ENCODE results near the gene HSPA6.
A peak's percentile ranks its signal among the peaks of the same experiment; 100 is the strongest.
"Not testable (repeated sequence)": the region's sequence is repeated elsewhere in the genome, so short reads cannot be mapped to it uniquely, and the experiment has no call there.

The HSPA6 gene

DNA sequence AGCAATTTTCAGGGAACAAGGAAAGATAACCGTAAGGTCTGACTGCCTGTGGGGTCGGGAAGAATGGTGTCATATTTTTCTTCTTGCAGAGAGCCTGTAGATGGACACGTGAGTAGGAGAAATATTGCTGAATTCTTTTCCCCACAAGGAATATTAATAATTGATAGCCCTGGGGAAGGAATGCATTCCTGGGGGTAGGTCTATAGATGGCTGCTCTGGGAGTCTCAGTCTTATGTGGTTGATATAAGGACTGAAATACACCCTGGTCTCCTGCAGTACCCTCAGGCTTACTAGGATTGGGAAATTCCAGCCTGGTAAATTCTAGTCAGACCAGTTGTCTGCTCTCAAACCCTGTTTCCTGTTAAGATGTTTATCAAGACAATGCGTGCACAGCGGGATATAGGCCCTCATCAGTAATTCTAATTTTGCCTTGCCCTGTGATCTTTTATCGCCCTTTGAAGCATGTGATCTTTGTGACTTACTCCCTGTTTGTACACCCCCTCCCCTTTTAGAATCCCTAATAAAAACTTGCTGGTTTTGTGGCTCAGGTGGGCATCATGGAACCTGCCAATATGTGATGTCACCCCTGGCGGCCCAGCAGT is 12.8 kb downstream of the HSPA6 start:
- peaks cover 18 to 29% of the 10 kb centered on the region in 2 donors for H3K4me1 Mint-ChIP-seq
- H3K27ac Mint-ChIP-seq; DNase-seq; H3K4me3 Mint-ChIP-seq; ATAC-seq (replicated peaks); H3K9me3 Mint-ChIP-seq; H3K27me3 Mint-ChIP-seq; H3K36me3 Mint-ChIP-seq: not testable (repeated sequence)

DNA sequence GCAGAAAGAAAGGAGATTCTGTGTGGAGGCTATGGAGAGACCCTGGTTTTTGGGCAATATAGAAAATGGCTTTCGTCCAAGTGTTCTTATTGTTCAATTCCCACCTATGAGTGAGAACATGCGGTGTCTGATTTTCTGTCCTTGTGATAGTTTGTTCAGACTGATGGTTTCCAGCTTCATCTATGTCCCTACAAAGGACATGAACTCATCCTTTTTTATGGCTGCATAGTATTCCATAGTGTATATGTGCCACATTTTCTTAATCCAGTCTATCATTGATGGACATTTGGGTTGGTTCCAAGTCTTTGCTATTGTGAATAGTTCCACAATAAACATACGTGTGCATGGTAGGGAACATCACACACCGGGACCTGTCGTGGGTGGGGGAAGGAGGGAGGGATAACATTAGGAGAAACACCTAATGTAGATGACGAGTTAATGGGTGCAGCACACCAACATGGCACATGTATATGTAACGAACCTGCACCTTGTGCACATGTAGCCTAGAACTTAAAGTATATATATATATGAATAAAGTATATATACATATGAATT is 14.7 kb downstream of the HSPA6 start:
- H3K27ac Mint-ChIP-seq; H3K27me3 Mint-ChIP-seq; ATAC-seq (replicated peaks); H3K9me3 Mint-ChIP-seq; H3K36me3 Mint-ChIP-seq; DNase-seq: not testable (repeated sequence)
- H3K4me3 Mint-ChIP-seq: peak overlapping the region in 1 of 2 donors; percentile 17
- H3K4me1 Mint-ChIP-seq: peaks cover 22 to 37% of the 10 kb centered on the region in 2 donors

DNA sequence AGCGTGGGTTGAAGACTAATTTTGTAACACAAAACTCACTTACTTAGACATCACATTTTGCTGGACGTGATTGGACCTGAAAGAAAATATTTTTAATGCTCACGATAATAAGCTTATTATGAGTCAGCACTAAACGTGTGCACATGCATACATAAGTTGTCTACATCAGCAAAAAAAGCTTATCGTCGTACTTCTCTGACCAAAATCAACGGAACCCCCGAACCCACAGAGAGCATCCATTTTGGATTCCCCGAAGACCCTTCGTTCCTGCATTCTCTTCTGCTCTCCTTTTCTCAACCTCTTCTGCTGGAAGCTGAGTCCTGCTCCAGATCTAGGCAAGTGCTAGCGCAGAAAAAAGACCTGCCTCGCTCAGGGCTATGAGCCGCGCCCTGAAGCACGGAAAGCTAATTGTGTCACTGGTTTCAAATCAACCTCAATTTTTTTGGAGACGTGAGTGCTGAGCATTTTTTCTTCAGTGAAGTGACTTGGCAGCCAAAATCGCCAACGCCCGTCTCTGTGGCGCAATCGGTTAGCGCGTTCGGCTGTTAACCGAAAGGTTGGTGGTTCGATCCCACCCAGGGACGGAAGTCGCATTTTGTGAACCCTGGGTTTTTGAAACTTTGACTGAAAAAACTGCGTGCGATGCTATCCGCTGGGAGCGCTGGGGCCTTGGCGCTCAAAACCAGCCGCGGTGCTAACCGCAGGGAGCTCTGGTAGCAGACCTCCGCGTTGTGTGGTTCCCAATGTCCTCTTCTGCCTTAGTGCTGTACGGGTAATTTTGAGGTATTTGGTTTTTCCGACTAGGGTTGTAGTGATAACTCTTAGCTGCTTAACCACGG is 15.6 kb downstream of the HSPA6 start:
- ATAC-seq (replicated peaks) (peak; percentile 78 to 82), DNase-seq (peak; percentile 87)
- H3K27ac Mint-ChIP-seq: peak overlapping the region; percentile 99
- peak overlapping the region; percentile 94 to 98 for H3K4me3 Mint-ChIP-seq
- not testable (repeated sequence) for H3K27me3 Mint-ChIP-seq, H3K9me3 Mint-ChIP-seq, H3K36me3 Mint-ChIP-seq
- peaks cover 25 to 40% of the 10 kb centered on the region in 2 donors for H3K4me1 Mint-ChIP-seq

DNA sequence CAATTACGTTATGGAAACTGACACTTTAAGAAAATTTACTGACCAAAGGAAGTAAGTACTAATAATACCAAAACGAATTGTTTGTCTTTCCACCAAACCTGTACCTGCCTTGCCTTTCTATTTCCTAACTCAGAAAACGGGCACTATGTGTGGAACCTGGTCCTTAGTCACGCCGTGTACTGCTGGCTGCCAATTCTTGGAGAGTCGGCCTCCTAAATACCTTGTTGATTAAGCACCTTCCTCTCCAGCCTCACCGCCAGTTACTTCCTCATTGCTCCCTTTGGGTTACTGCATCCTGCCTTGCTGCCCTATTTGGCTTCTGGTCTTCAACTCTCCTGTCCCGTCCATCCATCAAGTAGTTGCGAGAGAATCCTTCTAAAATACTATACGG is 16.2 kb downstream of the HSPA6 start:
- peaks cover 29 to 45% of the 10 kb centered on the region in 2 donors for H3K4me1 Mint-ChIP-seq
- ATAC-seq (replicated peaks) (peak; percentile 45 to 46), DNase-seq (peak; percentile 27)
- not testable (repeated sequence) for H3K36me3 Mint-ChIP-seq, H3K27me3 Mint-ChIP-seq, H3K9me3 Mint-ChIP-seq
- H3K4me3 Mint-ChIP-seq: peak overlapping the region; percentile 94 to 98
- peak overlapping the region; percentile 99 for H3K27ac Mint-ChIP-seq

DNA sequence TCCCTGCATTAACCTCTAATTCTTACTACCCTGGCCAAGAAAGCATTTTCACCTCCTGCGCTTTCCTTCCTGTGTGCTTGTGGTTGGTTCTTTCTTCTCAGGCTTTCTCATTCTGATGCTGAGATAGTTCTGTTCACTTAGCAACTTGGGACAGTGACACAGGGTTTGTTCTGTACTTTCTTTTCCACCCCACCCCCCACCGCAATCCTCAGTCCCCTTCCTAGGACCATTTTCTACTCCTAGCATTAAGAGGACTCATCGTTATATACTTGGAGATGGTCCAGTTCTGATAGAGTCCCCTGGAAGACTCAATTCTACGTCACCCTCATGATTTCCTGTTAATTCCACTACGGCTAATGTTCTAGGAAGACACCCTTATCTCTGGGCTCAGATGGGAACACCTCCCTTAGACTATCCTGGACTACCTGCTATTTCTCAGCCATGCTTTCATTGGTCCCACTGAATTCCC is 17.8 kb downstream of the HSPA6 start:
- not testable (repeated sequence) for H3K27ac Mint-ChIP-seq

DNA sequence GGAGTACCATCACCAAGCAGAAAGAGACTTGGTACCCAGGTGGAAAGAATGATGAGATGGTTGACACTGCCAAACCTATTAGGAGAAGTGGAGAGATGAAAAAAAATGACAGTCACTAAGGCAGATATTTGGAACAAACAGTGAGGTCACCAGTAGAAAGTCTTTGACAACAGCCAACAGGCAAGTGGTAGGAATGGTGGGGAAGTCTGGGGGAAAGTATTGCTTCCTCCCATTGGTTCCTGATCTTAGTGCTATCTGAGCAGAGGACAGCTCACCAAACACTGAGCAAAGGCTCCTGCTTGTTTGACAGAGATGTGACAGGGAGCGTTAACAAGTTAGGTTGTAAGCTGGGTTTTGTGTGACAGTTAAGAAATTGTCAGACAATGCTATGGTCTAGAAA is 18.8 kb downstream of the HSPA6 start:
- not testable (repeated sequence) for ATAC-seq (replicated peaks); H3K27ac Mint-ChIP-seq; H3K4me3 Mint-ChIP-seq; H3K36me3 Mint-ChIP-seq; H3K27me3 Mint-ChIP-seq; H3K9me3 Mint-ChIP-seq; DNase-seq
- peaks cover 29 to 45% of the 10 kb centered on the region in 2 donors for H3K4me1 Mint-ChIP-seq

More for the DNA sequence above, 17.8 kb downstream of the HSPA6 start:
- not testable (repeated sequence) for H3K9me3 Mint-ChIP-seq, H3K27me3 Mint-ChIP-seq, H3K36me3 Mint-ChIP-seq, H3K4me3 Mint-ChIP-seq
- ATAC-seq (replicated peaks): peak; percentile 12 to 58
- H3K4me1 Mint-ChIP-seq: peaks cover 29 to 45% of the 10 kb centered on the region in 2 donors
- peak; percentile 57 for DNase-seq

DNA sequence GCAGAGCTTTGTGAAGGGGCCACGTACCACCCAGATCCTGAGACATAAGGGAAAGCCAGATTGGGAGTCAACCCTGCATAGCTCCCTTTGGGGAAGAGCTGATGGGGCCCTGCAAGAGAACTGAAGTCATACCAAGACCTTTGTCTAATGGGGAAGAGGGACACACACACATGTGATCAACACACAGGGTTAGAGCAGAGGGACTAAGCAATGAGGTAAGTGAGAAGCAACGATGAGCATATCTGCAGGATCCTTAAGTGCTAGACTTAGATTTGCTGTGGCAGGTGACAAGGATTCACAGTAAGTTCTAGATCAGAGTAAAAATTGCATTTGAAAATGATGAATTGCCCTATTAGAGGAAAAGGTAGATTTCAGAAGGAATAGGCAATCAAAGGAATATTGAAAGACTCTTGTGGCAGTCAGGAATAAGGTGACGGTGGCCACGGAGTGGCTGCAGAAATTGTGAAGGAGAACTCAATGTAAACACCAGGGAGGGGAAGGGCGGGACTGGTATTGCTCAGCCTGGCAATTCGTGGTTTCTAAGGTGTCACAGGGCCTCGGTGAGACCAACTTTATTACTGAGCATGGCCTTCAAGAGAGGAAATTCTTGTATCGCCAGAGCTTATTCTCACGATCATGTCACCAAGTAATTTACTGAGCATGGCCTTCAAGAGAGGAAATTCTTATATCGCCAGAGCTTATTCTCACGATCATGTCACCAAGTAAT is 20.8 kb downstream of the HSPA6 start:
- peak; percentile 28 to 68 for ATAC-seq (replicated peaks)
- not testable (repeated sequence) for DNase-seq, H3K27me3 Mint-ChIP-seq

DNA sequence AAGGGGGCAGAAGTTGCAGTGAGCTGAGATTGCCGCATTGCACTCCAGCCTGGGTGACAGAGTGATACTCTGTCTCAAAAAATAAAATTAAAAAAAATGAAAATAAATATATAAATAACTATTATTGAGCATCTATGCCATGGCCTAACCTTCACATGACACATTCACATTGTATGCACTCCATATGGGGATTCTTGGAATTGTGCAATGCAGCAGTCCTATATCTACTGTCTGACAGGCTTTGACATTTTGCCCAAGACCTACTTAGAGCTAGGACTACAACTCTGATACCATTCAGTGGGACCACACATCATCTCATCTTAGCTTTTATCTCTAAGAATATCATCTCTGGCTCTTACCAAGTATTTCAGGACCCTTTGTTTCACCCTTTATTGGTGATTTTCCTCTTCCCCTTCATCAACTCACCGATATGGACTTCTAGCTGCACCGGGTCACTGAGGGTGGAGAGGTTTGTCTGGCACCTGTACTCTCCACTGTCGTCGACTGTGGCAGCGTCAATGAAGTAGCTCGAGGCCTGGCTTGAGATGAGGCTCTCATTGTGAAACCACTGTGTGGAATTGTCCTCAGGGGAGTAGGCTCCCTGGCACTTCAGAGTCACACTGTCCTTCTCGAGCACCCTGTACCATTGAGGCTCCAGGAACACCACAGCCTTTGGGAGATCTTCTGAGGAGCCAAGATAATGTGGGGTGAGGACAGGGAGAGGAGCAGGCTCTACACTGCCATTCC is 23.8 kb downstream of the HSPA6 start:
- H3K4me1 Mint-ChIP-seq: peaks cover 7 to 13% of the 10 kb centered on the region in 2 donors
- H3K27me3 Mint-ChIP-seq; DNase-seq; ATAC-seq (replicated peaks); H3K4me3 Mint-ChIP-seq; H3K27ac Mint-ChIP-seq; H3K9me3 Mint-ChIP-seq; H3K36me3 Mint-ChIP-seq: not testable (repeated sequence)

More for the DNA sequence above, 20.8 kb downstream of the HSPA6 start:
- H3K4me3 Mint-ChIP-seq, H3K36me3 Mint-ChIP-seq, H3K9me3 Mint-ChIP-seq, H3K27ac Mint-ChIP-seq: not testable (repeated sequence)
- H3K4me1 Mint-ChIP-seq: peaks cover 24 to 39% of the 10 kb centered on the region in 2 donors

DNA sequence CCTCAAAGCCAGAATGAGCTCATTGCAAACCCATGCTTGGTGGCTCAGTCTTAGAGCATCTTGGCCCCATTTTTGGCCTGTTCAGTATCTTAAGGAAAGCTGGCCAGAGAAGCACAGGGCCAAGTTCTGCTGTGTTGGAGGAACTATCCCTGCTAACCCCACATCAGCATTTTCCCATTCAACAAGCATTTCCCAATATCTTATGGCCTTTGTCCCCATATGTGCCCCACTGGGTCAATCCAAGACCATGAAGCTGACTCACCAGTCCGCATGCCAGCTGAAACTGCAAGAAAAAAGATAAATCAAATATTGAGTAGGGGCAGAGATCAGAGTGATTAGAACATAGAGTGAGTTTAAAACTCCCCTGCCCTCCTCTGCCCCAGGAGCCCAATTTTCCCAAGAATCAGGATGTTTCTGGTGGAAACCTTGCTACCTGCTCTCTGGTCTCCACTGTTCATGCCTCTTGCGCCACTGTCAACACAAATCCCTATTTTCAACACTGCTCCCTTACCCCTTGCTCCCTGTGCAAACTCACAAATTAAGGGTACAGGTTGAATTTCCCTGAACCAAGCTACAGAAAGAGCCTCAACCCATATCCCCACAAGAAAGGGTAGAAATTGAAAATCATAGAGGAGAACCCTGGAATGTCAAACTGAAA is 24.5 kb downstream of the HSPA6 start:
- H3K27ac Mint-ChIP-seq; H3K4me3 Mint-ChIP-seq; H3K36me3 Mint-ChIP-seq; H3K27me3 Mint-ChIP-seq; H3K4me1 Mint-ChIP-seq; DNase-seq; ATAC-seq (replicated peaks); H3K9me3 Mint-ChIP-seq: not testable (repeated sequence)

DNA sequence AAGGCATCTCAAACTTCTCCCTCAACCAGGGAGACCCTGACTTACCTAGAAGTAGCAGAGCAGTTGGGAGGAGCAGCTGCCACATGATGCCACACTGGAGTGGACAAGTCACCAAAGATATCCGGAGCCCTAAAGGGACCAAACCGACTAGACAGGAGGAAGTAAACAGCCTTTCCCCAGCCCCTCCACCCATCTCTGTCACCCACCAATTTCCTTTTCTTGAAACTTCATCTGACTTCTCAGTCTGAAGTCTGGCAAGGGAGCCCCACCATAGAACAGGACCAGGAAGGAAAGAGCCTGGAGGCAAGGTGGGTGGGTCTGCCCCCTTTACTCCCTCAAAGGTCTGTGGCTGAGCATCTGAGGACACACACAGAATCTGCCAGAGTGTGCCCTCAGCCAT is 25.3 kb downstream of the HSPA6 start, which contains the start of gene FCGR3A:
FCGR3A (minus strand) TSS at position 167 of the 400 bp plus-strand sequence; CDS start at position 85, 82 bp downstream.
- H3K27ac Mint-ChIP-seq: no peak within 1 kb of the TSS
- no peaks in the 10 kb centered on the region for H3K36me3 Mint-ChIP-seq
- H3K27me3 Mint-ChIP-seq: no peaks in the 10 kb centered on the region
- DNase-seq (no peak), ATAC-seq (replicated peaks) (no peak)
- no peaks in the 10 kb centered on the region for H3K9me3 Mint-ChIP-seq
- peaks cover 9 to 13% of the 10 kb centered on the region in 2 donors for H3K4me1 Mint-ChIP-seq
- no peak within 1 kb of the TSS for H3K4me3 Mint-ChIP-seq

DNA sequence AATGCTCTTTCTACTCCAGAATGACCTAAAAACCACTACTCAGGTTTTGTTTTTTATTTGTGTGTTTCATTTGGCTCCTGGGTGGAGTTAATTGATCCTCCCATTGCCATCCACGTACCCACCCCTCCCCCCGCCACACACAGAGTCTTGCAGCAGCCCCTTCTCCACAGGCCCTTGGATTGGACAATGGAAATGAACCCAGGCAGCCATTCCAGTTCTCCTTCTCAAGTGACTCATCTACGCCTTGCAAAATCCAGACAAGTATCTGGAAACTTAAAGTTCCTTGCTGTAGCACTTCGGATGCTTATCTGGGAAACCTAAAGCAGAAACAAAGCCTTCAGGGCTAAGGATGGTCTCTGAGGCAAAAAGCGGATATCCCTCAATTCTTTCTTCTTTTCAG is 26.6 kb downstream of the HSPA6 start:
- peaks cover 9 to 18% of the 10 kb centered on the region in 2 donors for H3K4me1 Mint-ChIP-seq
- H3K36me3 Mint-ChIP-seq; H3K27me3 Mint-ChIP-seq; H3K27ac Mint-ChIP-seq; H3K4me3 Mint-ChIP-seq; DNase-seq; H3K9me3 Mint-ChIP-seq; ATAC-seq (replicated peaks): not testable (repeated sequence)

DNA sequence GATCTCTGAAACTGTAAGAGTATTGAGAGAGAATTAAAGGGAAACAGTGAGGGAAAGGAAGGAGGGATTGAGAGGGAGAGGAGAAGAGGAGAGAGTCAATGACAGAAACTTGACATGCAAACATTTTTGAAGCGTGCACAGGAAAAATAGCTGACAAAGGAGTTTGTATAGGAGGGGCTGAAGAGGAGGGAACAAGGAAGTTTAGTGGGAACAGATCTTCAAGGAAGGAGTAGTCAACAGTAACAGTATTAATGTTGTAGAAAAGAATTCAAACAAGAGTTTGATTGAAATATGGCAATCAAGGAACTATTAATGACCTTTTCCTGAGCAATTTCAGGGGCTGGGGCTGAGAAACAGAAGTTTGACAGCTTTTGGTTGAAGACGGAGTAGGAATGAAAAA is 29.3 kb downstream of the HSPA6 start:
- not testable (repeated sequence) for H3K27ac Mint-ChIP-seq; H3K36me3 Mint-ChIP-seq; H3K27me3 Mint-ChIP-seq; H3K9me3 Mint-ChIP-seq; ATAC-seq (replicated peaks); DNase-seq; H3K4me3 Mint-ChIP-seq
- peaks cover 9 to 19% of the 10 kb centered on the region in 2 donors for H3K4me1 Mint-ChIP-seq

DNA sequence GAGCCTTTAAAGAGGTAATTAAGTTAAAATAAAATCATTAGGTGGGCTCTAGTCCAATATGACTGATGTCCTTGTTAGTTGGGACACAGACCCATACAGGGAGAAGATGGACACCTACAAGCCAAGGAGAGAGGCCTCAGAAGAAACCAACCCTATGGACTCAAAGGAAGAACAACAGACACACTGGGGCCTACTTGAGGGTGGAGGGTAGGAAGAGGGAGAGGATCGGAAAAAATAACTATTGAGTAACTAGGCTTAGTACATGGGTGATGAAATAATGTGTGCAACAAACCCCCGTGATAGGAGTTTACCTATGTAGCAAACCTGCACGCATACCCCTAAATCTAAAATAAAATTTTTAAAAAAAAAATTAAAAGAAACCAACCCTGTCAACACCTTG is 30.0 kb downstream of the HSPA6 start:
- H3K9me3 Mint-ChIP-seq; ATAC-seq (replicated peaks); DNase-seq; H3K27me3 Mint-ChIP-seq; H3K36me3 Mint-ChIP-seq: not testable (repeated sequence)
- peak overlapping the region; percentile 84 for H3K27ac Mint-ChIP-seq
- peaks cover 9 to 19% of the 10 kb centered on the region in 2 donors for H3K4me1 Mint-ChIP-seq
- H3K4me3 Mint-ChIP-seq: peak overlapping the region in 1 of 2 donors; percentile 29
